Hepatocyte (in vitro differentiated cells): Measurements from ENCODE around the gene SGCG. TPM values are rescaled to one million over a fixed set of nuclear protein-coding genes. Genes with fewer than 3 reads are reported as not detected.

Source experiments
- DNase-seq: peaks from one replicate; pipeline ENCODE4 v3.0.0-alpha.2; 2016; ENCODE audit warnings: low spot score
- H2AFZ ChIP-seq: fragments of 200-600 bp; sonication (generic); 2 replicates; pipeline ENCODE4 v1.6.0; 2016; ENCODE audit warnings: antibody characterized with exemption, mild to moderate bottlenecking
- H3K27ac ChIP-seq: fragments of 200-600 bp; sonication (generic); 2 replicates; pipeline ENCODE4 v1.5.1; 2016; ENCODE audit warnings: mild to moderate bottlenecking
- H3K27me3 ChIP-seq: fragments of 200-600 bp; sonication (generic); 2 replicates; pipeline ENCODE4 v1.6.1; 2016
- H3K36me3 ChIP-seq: fragments of 200-600 bp; sonication (generic); replicated peaks from 2 replicates; pipeline ENCODE4 v1.5.1; 2016; ENCODE audit warnings: low read depth; ENCODE audit not compliant: insufficient read depth
- H3K4me1 ChIP-seq: fragments of 200-600 bp; sonication (generic); 2 replicates; pipeline ENCODE4 v1.5.1; 2016; ENCODE audit warnings: mild to moderate bottlenecking, moderate library complexity; ENCODE audit not compliant: insufficient read depth
- H3K4me2 ChIP-seq: fragments of 200-600 bp; sonication (generic); 2 replicates; pipeline ENCODE4 v1.6.0; 2016
- H3K4me3 ChIP-seq: fragments of 200-600 bp; sonication (generic); 2 replicates; pipeline ENCODE4 v1.5.1; 2016; ENCODE audit warnings: mild to moderate bottlenecking
- H3K79me2 ChIP-seq: fragments of 200-600 bp; sonication (generic); 2 replicates; pipeline ENCODE4 v1.6.0; 2017; ENCODE audit warnings: mild to moderate bottlenecking
- H3K9me2 ChIP-seq: fragments of 200-600 bp; sonication (generic); replicated peaks from 2 replicates; pipeline ENCODE4 v1.6.0; 2017; ENCODE audit warnings: mild to moderate bottlenecking; ENCODE audit not compliant: insufficient read depth
- H3K9me3 ChIP-seq: fragments of 200-600 bp; sonication (generic); 2 replicates; pipeline ENCODE4 v1.5.1; 2016; ENCODE audit warnings: low read depth, mild to moderate bottlenecking
- H4K20me1 ChIP-seq: fragments of 200-600 bp; sonication (generic); 2 replicates; pipeline ENCODE4 v1.6.0; 2016; ENCODE audit warnings: mild to moderate bottlenecking; ENCODE audit not compliant: insufficient read depth, poor library complexity, severe bottlenecking
- CTCF ChIP-seq: fragments of 200-600 bp; sonication (generic); IDR thresholded peaks from 2 replicates; pipeline ENCODE4 v1.5.1; 2016; ENCODE audit warnings: antibody characterized with exemption, mild to moderate bottlenecking; ENCODE audit not compliant: poor library complexity
- EZH2 ChIP-seq: fragments of 200-600 bp; sonication (generic); IDR thresholded peaks from 2 replicates; pipeline ENCODE4 v1.6.1; 2016; ENCODE audit warnings: antibody characterized with exemption, mild to moderate bottlenecking, borderline replicate concordance
- EZH2phosphoT487 ChIP-seq: fragments of 200-600 bp; sonication (generic); IDR thresholded peaks from one replicate; pipeline ENCODE4 v1.6.1; 2018; ENCODE audit warnings: antibody characterized with exemption, mild to moderate bottlenecking, low read depth, moderate library complexity; ENCODE audit not compliant: unreplicated experiment, severe bottlenecking
- WGBS: methylation state at CpG from one replicate; pipeline ENCODE4 v1.1.6; 2016; ENCODE audit warnings: low lambda C conversion rate; ENCODE audit errors: missing lambda C conversion rate; 5-methylcytosine and 5-hydroxymethylcytosine counted together
- polyA plus RNA-seq: library from polyadenylated mRNA; unstranded; fragments of >200 nt; fragmentation: Nextera tagmentation; extraction: Ambion mirVana; gene quantifications from 2 replicates; pipeline ENCODE4 v1.2.1, GENCODE V29; 2016
- total RNA-seq: library from RNA; depleted of rRNA; stranded (reverse); fragments of >200 nt; gene quantifications from 2 replicates; pipeline ENCODE4 v1.2.3, GENCODE V29; 2014

Gene SGCG
- total and polyA plus RNA-seq, 2 experiments from 2014 or later: 2.7 to 3.1 TPM

GRCh38 chr13:23144431-23144830 lies 36.3 kb upstream of the SGCG start:
- Histone ChIP-seq H3K79me2 (no peaks in the 10 kb centered on the region), H2AFZ (no peak overlapping the region), H3K36me3 (no peaks in the 10 kb centered on the region), H3K9me2 (no peaks in the 10 kb centered on the region), H3K4me2 (no peak overlapping the region), H4K20me1 (no peaks in the 10 kb centered on the region), H3K4me1 (no peaks in the 10 kb centered on the region), H3K9me3 (no peaks in the 10 kb centered on the region), H3K27ac (no peak overlapping the region), H3K4me3 (no peak overlapping the region), H3K27me3 (no peaks in the 10 kb centered on the region)
- 95% methylated on average over 2 of the region's 2 CpGs for WGBS
- TF ChIP-seq EZH2phosphoT487 (no peak), CTCF (no peak)
- DNase-seq: no peak

- H3K27me3 ChIP-seq: no peaks in the 10 kb centered on the region
- no peaks in the 10 kb centered on the region for H3K36me3 ChIP-seq
- no peaks in the 10 kb centered on the region for H3K9me3 ChIP-seq
- H3K27ac ChIP-seq: no peak overlapping the region
- H3K4me1 ChIP-seq: no peaks in the 10 kb centered on the region
- 93% methylated on average over 5 of the region's 5 CpGs for WGBS
- H4K20me1 ChIP-seq: no peaks in the 10 kb centered on the region
- DNase-seq: no peak
- no peak overlapping the region for H3K4me3 ChIP-seq
- H3K9me2 ChIP-seq: no peaks in the 10 kb centered on the region
- no peak for TF ChIP-seq EZH2
- TF ChIP-seq EZH2phosphoT487: no peak
- no peak for TF ChIP-seq CTCF
- H2AFZ ChIP-seq: no peak overlapping the region
- H3K4me2 ChIP-seq: no peak overlapping the region
- H3K79me2 ChIP-seq: no peaks in the 10 kb centered on the region
Measured at GRCh38 chr13:23146006-23146405, 34.8 kb upstream of the SGCG start.

DNA sequence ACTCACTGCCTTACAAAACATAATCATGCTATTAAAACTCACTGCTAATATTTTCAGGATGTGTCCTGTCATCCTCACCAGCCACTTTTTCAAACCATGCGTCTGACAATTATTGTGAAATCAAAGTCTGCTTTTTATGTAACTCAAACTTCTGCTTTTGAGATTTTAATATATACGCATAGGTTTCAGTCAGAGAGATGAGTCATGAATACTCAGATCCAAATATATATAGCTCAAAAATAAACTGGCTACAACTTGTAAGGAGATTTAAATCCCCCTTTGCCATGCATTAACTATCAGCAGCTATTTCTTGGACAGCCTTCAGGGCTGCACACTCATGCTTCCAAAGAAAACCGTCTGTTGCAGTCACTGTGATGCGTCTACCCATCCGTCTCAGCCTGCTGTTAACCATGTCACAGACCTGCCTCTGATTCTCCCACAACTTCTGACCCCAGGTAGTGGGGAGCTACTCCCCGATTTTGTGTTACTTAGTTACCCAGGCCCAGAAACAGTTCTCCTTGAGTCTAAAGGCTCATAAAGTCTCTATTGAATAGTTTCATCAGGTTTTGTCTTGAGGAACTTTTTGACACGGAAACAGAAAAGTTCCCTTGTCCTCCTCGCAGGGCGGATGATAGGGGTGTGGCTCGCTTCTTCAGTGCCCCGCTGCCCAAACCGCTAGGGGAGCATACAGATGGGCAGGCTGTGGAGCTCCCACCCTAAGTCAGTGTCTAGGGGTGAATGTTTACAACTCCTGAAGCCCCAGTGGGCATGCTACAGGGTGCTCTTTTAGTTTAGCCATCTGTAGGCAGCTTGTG lies 33.8 kb upstream of the SGCG start:
- WGBS: 68% methylated on average over 12 of the region's 12 CpGs
- Histone ChIP-seq H3K36me3 (no peaks in the 10 kb centered on the region), H3K4me3 (no peak overlapping the region), H3K9me3 (no peaks in the 10 kb centered on the region), H3K9me2 (no peaks in the 10 kb centered on the region), H3K4me2 (no peak overlapping the region), H2AFZ (no peak overlapping the region), H3K79me2 (no peaks in the 10 kb centered on the region), H3K27ac (no peak overlapping the region), H3K27me3 (no peaks in the 10 kb centered on the region), H3K4me1 (no peaks in the 10 kb centered on the region), H4K20me1 (no peaks in the 10 kb centered on the region)
- no peak for DNase-seq
- TF ChIP-seq EZH2: no peak
- no peak for TF ChIP-seq CTCF
- TF ChIP-seq EZH2phosphoT487: no peak
